AG04450 (cell line): ENCODE measurements around the gene PAFAH1B1. TPM values are rescaled to one million over a fixed set of nuclear protein-coding genes. Genes with fewer than 3 reads are reported as not detected.

Experiments
- CTCF ChIA-PET: fragments of 300-600, 350-600 bp; formaldehyde crosslinking; extraction: SDS; loops from one replicate; lab custom pipeline; 2022; ENCODE audit warnings: antibody characterized with exemption, inconsistent platforms; lab: Charles Lee
- POLR2A ChIA-PET: fragments of 350-600 bp; formaldehyde crosslinking; extraction: SDS; loops from one replicate; lab custom pipeline; 2021; ENCODE audit warnings: antibody characterized with exemption, inconsistent platforms; lab: Yijun Ruan, JAX
- DNase-seq: peaks from one replicate; pipeline ENCODE4 v3.0.0-alpha.2; 2011; ENCODE audit warnings: low read depth, low spot score
- H3K27ac ChIP-seq: one replicate; pipeline ENCODE4 v1.5.1; 2012; ENCODE audit warnings: low read depth, low read length, control low read depth
- H3K27me3 ChIP-seq: one replicate; pipeline ENCODE4 v1.6.0; 2012; ENCODE audit warnings: low read length; ENCODE audit not compliant: control insufficient read depth, insufficient read depth
- H3K4me3 ChIP-seq: 2 replicates; pipeline ENCODE4 v1.5.1; 2011; ENCODE audit warnings: mild to moderate bottlenecking, low read depth, low read length, control low read depth
- H3K9me3 ChIP-seq: 2 replicates; pipeline ENCODE4 v1.5.1; 2012; ENCODE audit warnings: low read length; ENCODE audit not compliant: control insufficient read depth, insufficient read depth
- CTCF ChIP-seq: IDR thresholded peaks from 2 replicates; pipeline ENCODE4 v1.5.1; 2011; ENCODE audit warnings: low read depth, low read length, control low read depth, inconsistent platforms
- polyA plus RNA-seq: library from polyadenylated mRNA; depleted of rRNA; stranded (reverse); fragments of >200 nt; gene quantifications from 2 replicates; pipeline ENCODE4 v1.2.3, GENCODE V29; 2011; rRNA removed
- small RNA-seq: library from RNA; depleted of rRNA; stranded (forward); fragments of <200 nt; gene quantifications from one replicate; pipeline ENCODE3, GENCODE V24; 2012; ENCODE audit warnings: low read depth; ENCODE audit not compliant: insufficient read length

PAFAH1B1 gene
- polyA plus RNA-seq, 1 experiment = 111 TPM

DNA sequence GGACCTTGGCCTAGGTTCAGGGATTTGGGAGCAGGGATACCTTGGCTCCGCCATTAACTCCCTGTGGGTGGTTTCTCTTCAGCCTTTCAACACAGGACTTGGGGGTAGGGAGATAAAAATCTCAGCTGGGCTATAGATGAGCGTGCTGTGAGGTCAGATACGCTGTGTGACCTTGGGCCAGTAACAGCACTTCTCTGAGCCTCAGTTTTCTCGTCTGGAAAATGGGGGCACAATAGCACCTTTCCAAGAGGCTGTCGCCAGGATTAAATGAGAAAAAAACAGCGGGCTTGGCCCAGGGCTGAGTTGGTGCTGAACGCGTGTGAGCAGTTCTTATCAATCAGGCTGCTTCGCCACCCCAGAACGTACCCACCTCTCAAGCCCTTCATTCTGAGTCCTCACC lies 138.4 kb downstream of the PAFAH1B1 start:
- no peak overlapping the region for H3K4me3 ChIP-seq
- ChIA-PET POLR2A (no interaction called here), CTCF (no interaction called here)
- TF ChIP-seq CTCF = no peak
- peaks cover 6% of the 10 kb centered on the region for H3K27me3 ChIP-seq
- no peak overlapping the region for H3K27ac ChIP-seq
- H3K9me3 ChIP-seq = no peaks in the 10 kb centered on the region
- no peak for DNase-seq

DNA sequence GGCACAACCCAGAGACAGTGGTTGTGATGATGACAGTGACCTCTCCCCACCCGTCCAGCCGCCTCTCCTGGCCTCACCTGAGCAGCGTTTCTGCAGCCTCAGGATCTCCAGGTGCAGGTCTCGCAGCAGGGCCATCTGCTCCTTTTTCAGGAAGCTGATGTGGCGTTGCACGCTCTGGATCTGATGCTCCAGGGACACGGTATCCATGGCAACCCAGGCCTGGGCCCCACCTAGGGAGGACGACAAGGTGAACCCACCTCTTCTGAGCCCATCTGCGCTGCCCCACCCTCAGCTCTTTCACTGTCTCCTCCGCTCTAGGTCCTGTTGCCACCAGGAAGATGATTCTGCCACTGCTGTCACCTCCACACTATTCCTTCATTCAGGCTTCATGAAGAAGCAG lies 141.5 kb downstream of the PAFAH1B1 start:
- TF ChIP-seq CTCF = no peak
- POLR2A ChIA-PET = no interaction called here
- no peak overlapping the region for H3K4me3 ChIP-seq
- no peak for DNase-seq
- CTCF ChIA-PET = no interaction called here
- no peaks in the 10 kb centered on the region for H3K9me3 ChIP-seq
- peaks cover 5% of the 10 kb centered on the region for H3K27me3 ChIP-seq
- H3K27ac ChIP-seq = no peak overlapping the region

Small RNAs within 50 kb of the gene (small RNA-seq; reads per million reads assigned to genes)
- gene MIR6776 (not detected), gene RN7SL608P (not detected)

Other genes starting within 250 kb of the PAFAH1B1 start
- 2.2 and 2.8 TPM in 2 replicates for gene MNT, start 192.6 kb upstream of the PAFAH1B1 start, polyA plus RNA-seq
- gene METTL16, start 81.8 kb upstream of the PAFAH1B1 start, polyA plus RNA-seq = 16.1 and 16.9 TPM in 2 replicates
- 7.1 and 9.0 TPM in 2 replicates for gene CLUH, start 118.1 kb downstream of the PAFAH1B1 start, polyA plus RNA-seq
- gene CCDC92B, start 156.0 kb downstream of the PAFAH1B1 start, polyA plus RNA-seq = not detected in 2 replicates
- 2.8 and 3.4 TPM in 2 replicates for gene RAP1GAP2, start 202.8 kb downstream of the PAFAH1B1 start, polyA plus RNA-seq